AG09309 (cell line): ENCODE measurements around the gene INIP.

ENCODE experiments used
- DNase-seq: peaks from one replicate; pipeline ENCODE4 v3.0.0-alpha.2; 2010; ENCODE audit warnings: low read depth
- H3K4me3 ChIP-seq: 2 replicates; pipeline ENCODE4 v1.5.1; 2011; ENCODE audit warnings: mild to moderate bottlenecking, low read depth, low read length, moderate library complexity; ENCODE audit not compliant: control insufficient read depth
- TF ChIP-seq, protein P1 (sequence below): IDR thresholded peaks from 2 replicates; pipeline ENCODE4 v1.5.1; 2011; ENCODE audit warnings: mild to moderate bottlenecking, low read depth, low read length, inconsistent platforms; ENCODE audit not compliant: insufficient read depth, control insufficient read depth; ENCODE audit errors: missing control alignments

INIP gene

GRCh38 chr9:112753725-112754124, 35.8 kb upstream of the INIP start:
- TF ChIP-seq, protein P1, sequence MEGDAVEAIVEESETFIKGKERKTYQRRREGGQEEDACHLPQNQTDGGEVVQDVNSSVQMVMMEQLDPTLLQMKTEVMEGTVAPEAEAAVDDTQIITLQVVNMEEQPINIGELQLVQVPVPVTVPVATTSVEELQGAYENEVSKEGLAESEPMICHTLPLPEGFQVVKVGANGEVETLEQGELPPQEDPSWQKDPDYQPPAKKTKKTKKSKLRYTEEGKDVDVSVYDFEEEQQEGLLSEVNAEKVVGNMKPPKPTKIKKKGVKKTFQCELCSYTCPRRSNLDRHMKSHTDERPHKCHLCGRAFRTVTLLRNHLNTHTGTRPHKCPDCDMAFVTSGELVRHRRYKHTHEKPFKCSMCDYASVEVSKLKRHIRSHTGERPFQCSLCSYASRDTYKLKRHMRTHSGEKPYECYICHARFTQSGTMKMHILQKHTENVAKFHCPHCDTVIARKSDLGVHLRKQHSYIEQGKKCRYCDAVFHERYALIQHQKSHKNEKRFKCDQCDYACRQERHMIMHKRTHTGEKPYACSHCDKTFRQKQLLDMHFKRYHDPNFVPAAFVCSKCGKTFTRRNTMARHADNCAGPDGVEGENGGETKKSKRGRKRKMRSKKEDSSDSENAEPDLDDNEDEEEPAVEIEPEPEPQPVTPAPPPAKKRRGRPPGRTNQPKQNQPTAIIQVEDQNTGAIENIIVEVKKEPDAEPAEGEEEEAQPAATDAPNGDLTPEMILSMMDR = no peak
- peak; percentile 52 for DNase-seq
- H3K4me3 ChIP-seq = no peak overlapping the region

DNA sequence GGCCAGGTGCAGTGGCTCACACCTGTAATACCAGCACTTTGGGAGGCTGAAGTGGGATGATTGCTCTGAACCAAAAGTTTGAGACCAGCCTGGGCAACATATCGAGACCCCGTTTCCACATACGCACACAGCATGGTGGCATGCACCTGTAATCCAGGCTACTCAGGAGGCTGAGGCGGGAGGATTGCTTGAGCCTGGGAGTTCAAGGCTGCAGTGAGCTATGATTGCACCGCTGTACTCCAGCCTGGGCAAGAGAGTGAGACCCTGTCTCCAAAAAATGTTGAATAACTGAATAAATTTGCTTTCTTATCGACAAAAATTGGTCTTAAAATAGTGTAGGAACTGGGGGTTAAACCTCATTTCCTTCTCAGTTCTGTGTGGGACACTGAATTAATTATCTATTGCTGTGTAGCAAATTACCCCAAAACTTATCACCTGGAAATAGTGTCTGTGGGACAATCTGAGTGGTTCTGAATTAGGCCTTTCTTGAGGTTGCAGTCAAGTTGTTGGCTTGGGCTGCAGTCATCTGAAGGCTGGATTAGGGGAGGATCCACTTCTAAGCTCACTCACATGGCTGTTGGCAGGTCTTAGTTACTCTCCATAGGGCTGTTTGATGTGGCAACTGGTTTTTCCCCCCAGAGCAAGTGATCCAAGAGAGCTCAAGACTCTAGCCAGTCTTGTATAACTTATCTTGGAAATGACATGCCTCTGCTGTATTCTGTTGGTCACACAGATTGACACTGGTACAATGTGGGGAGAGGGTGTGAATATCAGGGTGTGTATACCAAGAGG, 34.6 kb upstream of the INIP start:
- DNase-seq = no peak
- TF ChIP-seq, protein P1 = no peak
- H3K4me3 ChIP-seq = no peak overlapping the region

DNA sequence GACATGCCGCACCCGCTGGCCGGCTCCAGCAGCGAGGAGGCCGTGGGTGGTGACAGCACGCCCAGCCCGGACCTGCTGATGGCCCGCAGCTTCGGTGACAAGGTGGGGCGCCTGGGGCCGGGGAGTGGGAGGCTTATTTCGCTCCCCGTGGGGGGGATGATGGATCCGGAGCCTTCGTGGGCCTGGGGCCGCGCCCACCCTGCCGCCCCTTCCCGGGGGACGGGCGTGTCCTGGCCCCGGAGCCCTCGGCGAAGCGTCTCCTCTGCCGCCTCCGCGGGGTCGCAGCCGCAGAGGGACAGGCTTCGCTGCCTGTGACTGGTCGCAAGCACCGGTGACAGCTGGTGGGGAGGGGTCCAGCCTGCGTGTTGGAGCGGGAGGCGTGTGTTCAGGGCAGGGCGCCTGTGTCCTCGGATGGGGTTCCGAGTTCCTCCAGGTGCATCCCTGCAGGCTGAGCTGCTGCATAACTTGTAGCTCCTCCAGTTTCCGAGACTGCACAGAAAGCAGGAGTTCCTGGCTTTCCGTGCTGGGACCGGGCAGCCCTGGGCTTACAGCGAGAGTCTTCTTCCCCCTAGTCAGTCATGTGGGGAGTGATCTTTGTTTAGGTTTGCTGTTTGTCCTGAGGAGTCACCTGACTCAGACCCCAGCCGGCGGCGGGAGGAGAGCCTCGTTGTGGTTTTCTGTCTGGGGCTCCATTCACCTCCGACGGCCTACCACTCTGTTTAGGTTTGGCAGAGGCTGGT, 33.3 kb upstream of the INIP start:
- H3K4me3 ChIP-seq = peak overlapping the region; percentile 85
- no peak for DNase-seq
- TF ChIP-seq, protein P1 = no peak

DNA sequence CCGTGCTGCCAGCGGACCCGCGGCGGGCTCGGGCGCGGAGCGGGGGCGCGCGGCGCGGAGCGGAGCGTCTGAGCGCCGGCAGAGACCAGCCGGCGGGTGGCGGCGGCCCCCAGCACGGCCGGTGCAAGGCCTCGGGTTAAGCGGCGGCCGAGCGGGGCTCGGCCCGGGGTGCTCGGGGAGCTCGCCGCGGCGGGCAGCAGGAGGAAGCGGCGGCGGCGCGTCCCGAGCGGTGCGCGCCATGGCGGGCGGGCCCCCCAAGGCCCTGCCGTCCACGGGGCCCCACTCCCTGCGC, 32.8 kb upstream of the INIP start:
- TF ChIP-seq, protein P1 = no peak
- DNase-seq = no peak

DNA sequence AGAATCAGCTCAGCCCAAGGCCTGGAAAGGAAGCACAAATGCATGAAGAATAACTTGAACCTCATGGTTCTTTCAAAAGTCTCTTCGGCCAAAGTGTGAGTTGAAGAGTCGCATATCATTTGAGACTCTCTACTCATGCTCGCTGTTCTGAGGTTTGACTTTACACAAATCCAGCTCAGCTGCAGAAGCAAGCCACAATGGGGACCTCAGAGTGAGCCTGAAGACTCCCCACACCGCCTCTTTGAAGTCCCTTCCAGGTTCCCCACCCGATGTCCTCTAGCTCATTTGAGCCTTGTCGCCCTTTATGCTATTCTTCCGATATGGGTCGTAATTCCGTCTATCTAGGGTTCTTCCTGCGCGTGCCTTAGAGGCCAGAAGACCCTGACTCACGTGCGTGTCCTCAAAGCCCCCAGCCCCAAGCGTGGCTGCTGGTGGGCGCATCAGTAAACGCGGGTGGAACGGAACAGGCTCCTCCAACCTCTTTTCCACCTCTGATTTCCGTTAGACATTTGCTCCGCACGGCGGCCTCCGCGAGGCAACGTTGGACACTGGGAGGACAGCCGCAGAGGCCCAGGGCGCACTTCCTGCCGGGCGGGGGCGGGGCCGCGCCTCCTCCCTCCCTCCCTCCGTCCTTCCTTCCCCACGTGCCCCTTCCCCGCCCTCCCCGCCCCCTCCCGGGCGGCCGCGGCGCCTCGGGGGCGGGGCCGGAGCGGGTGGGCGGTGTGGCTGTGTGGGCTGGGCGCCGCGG, 32.3 kb upstream of the INIP start, which contains the start of gene SNX30:
Gene SNX30, plus strand, starts transcription at position 745 of the 748 bp plus-strand sequence. CDS start 242 bp downstream, outside the sequence.
- TF ChIP-seq, protein P1 = no peak
- no peak for DNase-seq
- H3K4me3 ChIP-seq = peak within 1 kb of the TSS; percentile 85

More for the DNA sequence above, 32.8 kb upstream of the INIP start:
- peak overlapping the region; percentile 85 for H3K4me3 ChIP-seq

DNA sequence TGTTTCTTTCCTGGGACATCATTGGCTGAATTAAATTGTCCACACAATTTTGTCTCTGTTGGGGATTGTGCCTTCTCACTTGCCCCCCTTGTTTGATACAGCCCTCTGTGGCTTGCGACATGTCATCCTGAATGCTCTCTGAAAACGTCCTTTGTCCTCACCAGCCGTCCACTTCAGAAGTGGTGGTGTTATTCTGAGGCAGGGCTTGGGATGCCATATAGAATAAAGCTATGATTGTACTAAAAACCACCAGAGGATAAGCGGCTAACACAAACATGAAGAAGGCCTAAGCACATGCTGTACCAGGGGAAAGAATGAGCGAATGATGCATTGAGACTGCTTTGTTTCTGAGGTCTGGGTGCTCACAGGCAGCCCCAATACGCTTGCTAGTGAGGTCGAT, 29.2 kb upstream of the INIP start:
- DNase-seq = no peak
- TF ChIP-seq, protein P1 = no peak
- no peak overlapping the region for H3K4me3 ChIP-seq
